HepG2 (cell line): Measurements from ENCODE around the gene SND1. TPM values are rescaled to one million over a fixed set of nuclear protein-coding genes. Genes with fewer than 3 reads are reported as not detected.
A peak's percentile ranks its signal among the peaks of the same experiment; 100 is the strongest.

Experiments
- ATF7-NPFF ChIP-seq: sonication (generic); formaldehyde crosslinking; IDR thresholded peaks from 2 replicates; pipeline ENCODE4 v1.8.1; 2023; ENCODE audit warnings: mild to moderate bottlenecking, low read depth, missing genetic modification reagents, moderate library complexity
- FOXM1 ChIP-seq: sonication (generic); formaldehyde crosslinking; IDR thresholded peaks from 2 replicates; pipeline ENCODE4 v1.5.0; 2020; ENCODE audit warnings: missing genetic modification reagents
- HBP1 ChIP-seq: IDR thresholded peaks from 2 replicates; pipeline ENCODE4 v1.6.1; 2016; ENCODE audit warnings: low read depth, control low read depth
- KDM1A ChIP-seq: IDR thresholded peaks from 2 replicates; pipeline ENCODE4 v1.6.1; 2016; ENCODE audit warnings: missing compliant biosample characterization
- KLF12 ChIP-seq: sonication (generic); formaldehyde crosslinking; IDR thresholded peaks from 2 replicates; pipeline ENCODE4 v1.4.0; 2020; ENCODE audit warnings: missing genetic modification reagents, borderline replicate concordance
- NCOR1 ChIP-seq: fragments of 200-600 bp; sonication (generic); IDR thresholded peaks from 2 replicates; pipeline ENCODE4 v1.7.0; 2017; ENCODE audit warnings: antibody characterized with exemption, low read length, borderline replicate concordance
- NONO ChIP-seq, 2 experiments: fragments of 450-650 bp in 1 of 2; sonication (generic) in 1 of 2; formaldehyde crosslinking in 1 of 2; IDR thresholded peaks in 1 of 2; conservative IDR thresholded peaks in 1 of 2; 2 replicates each; pipeline versions ENCODE4 v1.6.1 to v1.8.0; 2017 to 2022; ENCODE audit warnings: mild to moderate bottlenecking in 1 of 2, missing genetic modification reagents in 1 of 2, moderate library complexity in 1 of 2
- THYN1 ChIP-seq: sonication (generic); formaldehyde crosslinking; IDR thresholded peaks from 2 replicates; pipeline ENCODE4 v1.8.1; 2023; ENCODE audit warnings: low read depth, mild to moderate bottlenecking, moderate library complexity, missing genetic modification reagents, borderline replicate concordance
- TRIM24 ChIP-seq: sonication (generic); formaldehyde crosslinking; IDR thresholded peaks from 2 replicates; pipeline ENCODE4 v1.8.0; 2022; ENCODE audit warnings: mild to moderate bottlenecking, missing genetic modification reagents
- ZNF12 ChIP-seq: sonication (generic); formaldehyde crosslinking; IDR thresholded peaks from 2 replicates; pipeline ENCODE4 v1.5.0; 2020; ENCODE audit warnings: missing genetic modification reagents
- ZNF30 ChIP-seq: sonication (generic); formaldehyde crosslinking; IDR thresholded peaks from 2 replicates; pipeline ENCODE4 v1.5.0; 2020; ENCODE audit warnings: mild to moderate bottlenecking, missing genetic modification reagents
- ZNF567 ChIP-seq: sonication (generic); formaldehyde crosslinking; IDR thresholded peaks from 2 replicates; pipeline ENCODE4 v1.8.1; 2023; ENCODE audit warnings: mild to moderate bottlenecking, missing genetic modification reagents, borderline replicate concordance
- ZNF576 ChIP-seq: sonication (generic); formaldehyde crosslinking; IDR thresholded peaks from 2 replicates; pipeline ENCODE4 v1.4.0; 2020; ENCODE audit warnings: mild to moderate bottlenecking, missing genetic modification reagents
- ZNF605 ChIP-seq: sonication (generic); formaldehyde crosslinking; IDR thresholded peaks from 2 replicates; pipeline ENCODE4 v1.8.0; 2022; ENCODE audit warnings: mild to moderate bottlenecking, missing genetic modification reagents
- ZNF607 ChIP-seq: sonication (generic); formaldehyde crosslinking; IDR thresholded peaks from 2 replicates; pipeline ENCODE4 v1.5.1; 2020; ENCODE audit warnings: missing genetic modification reagents, mild to moderate bottlenecking, borderline replicate concordance
- ZNF614 ChIP-seq: IDR thresholded peaks from 2 replicates; pipeline ENCODE4 v1.6.1; 2018; ENCODE audit warnings: missing biosample characterization, missing genetic modification reagents, inconsistent platforms, borderline replicate concordance
- ZNF670 ChIP-seq: sonication (generic); formaldehyde crosslinking; IDR thresholded peaks from 2 replicates; pipeline ENCODE4 v1.8.0; 2022; ENCODE audit warnings: mild to moderate bottlenecking, missing genetic modification reagents, borderline replicate concordance
- polyA plus RNA-seq, 8 experiments: library from polyadenylated mRNA; depleted of rRNA in 3 of 8; stranded (reverse) in 7 of 8; unstranded in 1 of 8; fragments of >200 nt; fragmentation: Illumina TruSeq in 4 of 8; extraction: Trizol in 4 of 8; gene quantifications; 2 replicates each; pipeline versions ENCODE4 v1.2.1 to v1.2.3, GENCODE V29; 2011 to 2016; ENCODE audit warnings: low read depth in 4 of 8, missing spikeins in 1 of 8, mixed read lengths in 1 of 8; ENCODE audit not compliant: insufficient read depth in 1 of 8
- total RNA-seq, 5 experiments: library from RNA; depleted of rRNA; stranded (reverse); fragments of >200 nt; fragmentation: Illumina TruSeq; extraction: Trizol; gene quantifications; 2 replicates each; pipeline ENCODE4 v1.2.3, GENCODE V29; 2016; ENCODE audit warnings: low read depth in 1 of 5
- TF ChIP-seq, protein P1 (sequence below): sonication (generic); formaldehyde crosslinking; IDR thresholded peaks from 2 replicates; pipeline ENCODE4 v1.4.0; 2020; ENCODE audit warnings: mild to moderate bottlenecking, missing genetic modification reagents
- TF ChIP-seq, protein P2 (sequence below): sonication (generic); formaldehyde crosslinking; IDR thresholded peaks from 2 replicates; pipeline ENCODE4 v1.5.0; 2020; ENCODE audit warnings: missing genetic modification reagents
- TF ChIP-seq, protein P3 (sequence below): sonication (generic); formaldehyde crosslinking; IDR thresholded peaks from 2 replicates; pipeline ENCODE4 v1.4.0; 2020; ENCODE audit warnings: low read depth, mild to moderate bottlenecking, missing genetic modification reagents
- TF ChIP-seq, protein P4 (sequence below): sonication (generic); IDR thresholded peaks from 2 replicates; pipeline ENCODE4 v1.6.1; 2016; ENCODE audit warnings: low read depth, borderline replicate concordance

Gene SND1
- total and polyA plus RNA-seq, 2 of the 13 experiments (the other 11 are each of a cell fraction or from before 2014, with no cell fraction given) = 110 to 182 TPM

GRCh38 chr7:128103498-128104107 lies 451.6 kb downstream of the SND1 start (continued):
- TF ChIP-seq NONO (IDR thresholded peaks at IDR 0.05) = no peak
- TF ChIP-seq NONO (CRISPR knock-in tag; conservative IDR thresholded peaks at IDR 0.05) = peak; percentile 96
- TF ChIP-seq, protein P1, sequence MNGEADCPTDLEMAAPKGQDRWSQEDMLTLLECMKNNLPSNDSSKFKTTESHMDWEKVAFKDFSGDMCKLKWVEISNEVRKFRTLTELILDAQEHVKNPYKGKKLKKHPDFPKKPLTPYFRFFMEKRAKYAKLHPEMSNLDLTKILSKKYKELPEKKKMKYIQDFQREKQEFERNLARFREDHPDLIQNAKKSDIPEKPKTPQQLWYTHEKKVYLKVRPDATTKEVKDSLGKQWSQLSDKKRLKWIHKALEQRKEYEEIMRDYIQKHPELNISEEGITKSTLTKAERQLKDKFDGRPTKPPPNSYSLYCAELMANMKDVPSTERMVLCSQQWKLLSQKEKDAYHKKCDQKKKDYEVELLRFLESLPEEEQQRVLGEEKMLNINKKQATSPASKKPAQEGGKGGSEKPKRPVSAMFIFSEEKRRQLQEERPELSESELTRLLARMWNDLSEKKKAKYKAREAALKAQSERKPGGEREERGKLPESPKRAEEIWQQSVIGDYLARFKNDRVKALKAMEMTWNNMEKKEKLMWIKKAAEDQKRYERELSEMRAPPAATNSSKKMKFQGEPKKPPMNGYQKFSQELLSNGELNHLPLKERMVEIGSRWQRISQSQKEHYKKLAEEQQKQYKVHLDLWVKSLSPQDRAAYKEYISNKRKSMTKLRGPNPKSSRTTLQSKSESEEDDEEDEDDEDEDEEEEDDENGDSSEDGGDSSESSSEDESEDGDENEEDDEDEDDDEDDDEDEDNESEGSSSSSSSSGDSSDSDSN = peak; percentile 90
- TF ChIP-seq ZNF670 (CRISPR knock-in tag) = 0 out of 2 replicates have a peak, but pooled peaks have one; percentile 85
- no peak for TF ChIP-seq ZNF30 (CRISPR knock-in tag)
- no peak for TF ChIP-seq ZNF567
- 0 out of 2 replicates have a peak, but pooled peaks have one; percentile 53 for TF ChIP-seq ZNF576 (CRISPR knock-in tag)
- TF ChIP-seq HBP1 (CRISPR knock-in tag) = no peak; the same call in 1 of the 2 replicates
- TF ChIP-seq, protein P2, sequence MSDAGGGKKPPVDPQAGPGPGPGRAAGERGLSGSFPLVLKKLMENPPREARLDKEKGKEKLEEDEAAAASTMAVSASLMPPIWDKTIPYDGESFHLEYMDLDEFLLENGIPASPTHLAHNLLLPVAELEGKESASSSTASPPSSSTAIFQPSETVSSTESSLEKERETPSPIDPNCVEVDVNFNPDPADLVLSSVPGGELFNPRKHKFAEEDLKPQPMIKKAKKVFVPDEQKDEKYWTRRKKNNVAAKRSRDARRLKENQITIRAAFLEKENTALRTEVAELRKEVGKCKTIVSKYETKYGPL = no peak
- TF ChIP-seq ZNF614 (CRISPR knock-in tag) = peak; percentile 87; the same call in 1 of the 2 replicates
- peak; percentile 98 for TF ChIP-seq KLF12
- TF ChIP-seq NCOR1 = peak; percentile 47; the same call in 1 of the 2 replicates
- peak; percentile 48; the same call in 1 of the 2 replicates for TF ChIP-seq ZNF605 (CRISPR knock-in tag)
- 0 out of 2 replicates have a peak, but pooled peaks have one; percentile 21 for TF ChIP-seq ZNF12 (CRISPR knock-in tag)
- no peak for TF ChIP-seq THYN1 (CRISPR knock-in tag)
- peak; percentile 54; the same call in 1 of the 2 replicates for TF ChIP-seq TRIM24 (CRISPR knock-in tag)
- 0 out of 2 replicates have a peak, but pooled peaks have one; percentile 66 for TF ChIP-seq FOXM1
- TF ChIP-seq, protein P3, sequence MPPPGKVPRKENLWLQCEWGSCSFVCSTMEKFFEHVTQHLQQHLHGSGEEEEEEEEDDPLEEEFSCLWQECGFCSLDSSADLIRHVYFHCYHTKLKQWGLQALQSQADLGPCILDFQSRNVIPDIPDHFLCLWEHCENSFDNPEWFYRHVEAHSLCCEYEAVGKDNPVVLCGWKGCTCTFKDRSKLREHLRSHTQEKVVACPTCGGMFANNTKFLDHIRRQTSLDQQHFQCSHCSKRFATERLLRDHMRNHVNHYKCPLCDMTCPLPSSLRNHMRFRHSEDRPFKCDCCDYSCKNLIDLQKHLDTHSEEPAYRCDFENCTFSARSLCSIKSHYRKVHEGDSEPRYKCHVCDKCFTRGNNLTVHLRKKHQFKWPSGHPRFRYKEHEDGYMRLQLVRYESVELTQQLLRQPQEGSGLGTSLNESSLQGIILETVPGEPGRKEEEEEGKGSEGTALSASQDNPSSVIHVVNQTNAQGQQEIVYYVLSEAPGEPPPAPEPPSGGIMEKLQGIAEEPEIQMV (CRISPR knock-in tag) = 0 out of 2 replicates have a peak, but pooled peaks have one; percentile 31
- TF ChIP-seq ATF7-NPFF (CRISPR knock-in tag) = peak; percentile 58; the same call in 1 of the 2 replicates
- peak; percentile 76 for TF ChIP-seq KDM1A (CRISPR knock-in tag)
- TF ChIP-seq ZNF607 (CRISPR knock-in tag) = peak; percentile 9; the same call in 1 of the 2 replicates
- TF ChIP-seq, protein P4, sequence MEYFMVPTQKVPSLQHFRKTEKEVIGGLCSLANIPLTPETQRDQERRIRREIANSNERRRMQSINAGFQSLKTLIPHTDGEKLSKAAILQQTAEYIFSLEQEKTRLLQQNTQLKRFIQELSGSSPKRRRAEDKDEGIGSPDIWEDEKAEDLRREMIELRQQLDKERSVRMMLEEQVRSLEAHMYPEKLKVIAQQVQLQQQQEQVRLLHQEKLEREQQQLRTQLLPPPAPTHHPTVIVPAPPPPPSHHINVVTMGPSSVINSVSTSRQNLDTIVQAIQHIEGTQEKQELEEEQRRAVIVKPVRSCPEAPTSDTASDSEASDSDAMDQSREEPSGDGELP = peak; percentile 40; the same call in 1 of the 2 replicates
